Muscle of back (tissue), 11 donors: ENCODE measurements around the gene WNT16. TPM values are rescaled to one million over a fixed set of nuclear protein-coding genes. Genes with fewer than 3 reads are reported as not detected.

Source experiments
- DNase-seq, 3 donors: peaks; one replicate each; pipeline versions ENCODE4 v3.0.0 to v3.0.0-alpha.2; 2013
- polyA plus RNA-seq, 10 donors: library from polyadenylated mRNA; unstranded; fragments of 120-200 nt; gene quantifications; one replicate each; pipeline ENCODE4 v1.2.1, GENCODE V29; 2013; ENCODE audit not compliant: insufficient read length in 10 of 10

Gene WNT16
- polyA plus RNA-seq, 10 donors: 0.07 to 3.2 (median 0.31) TPM

DNA sequence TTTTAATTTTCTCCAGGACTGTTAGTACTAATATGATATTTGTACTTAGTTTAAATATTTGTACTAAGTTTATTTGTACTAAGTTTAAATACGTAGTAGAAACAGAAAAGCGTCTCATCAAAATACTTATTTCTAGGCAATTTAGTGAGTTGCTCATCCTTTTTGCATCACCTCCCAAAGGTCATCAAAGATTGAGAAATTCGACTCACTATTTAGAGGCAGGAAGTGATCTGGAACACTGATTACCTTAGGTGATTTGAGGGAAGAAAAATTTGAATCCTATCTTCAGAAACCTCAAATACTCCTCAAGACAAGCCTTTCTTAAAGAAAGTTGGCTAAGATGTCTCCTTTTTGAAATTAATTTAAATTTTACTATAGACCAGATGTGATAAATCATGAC lies 14.5 kb downstream of the WNT16 start:
- DNase-seq: no peak

DNA sequence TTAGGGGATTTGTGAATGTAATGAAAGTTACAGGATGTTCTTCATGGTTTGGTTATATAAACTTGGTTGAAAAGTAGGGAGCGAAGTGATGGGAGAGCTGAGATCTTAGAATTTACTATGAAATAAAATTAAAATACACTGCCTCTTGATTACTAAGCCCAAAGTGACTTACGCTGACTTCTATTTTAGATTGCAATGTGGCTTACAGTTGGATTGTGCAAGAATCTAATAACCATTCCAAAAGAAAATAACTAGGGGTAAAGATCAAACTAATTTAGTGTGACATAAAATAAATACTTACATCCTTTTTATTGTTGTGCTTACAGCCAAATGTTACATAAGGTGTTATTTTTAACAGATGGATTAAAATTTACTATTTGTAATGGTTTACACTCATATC lies 15.3 kb downstream of the WNT16 start:
- no peak for DNase-seq

DNA sequence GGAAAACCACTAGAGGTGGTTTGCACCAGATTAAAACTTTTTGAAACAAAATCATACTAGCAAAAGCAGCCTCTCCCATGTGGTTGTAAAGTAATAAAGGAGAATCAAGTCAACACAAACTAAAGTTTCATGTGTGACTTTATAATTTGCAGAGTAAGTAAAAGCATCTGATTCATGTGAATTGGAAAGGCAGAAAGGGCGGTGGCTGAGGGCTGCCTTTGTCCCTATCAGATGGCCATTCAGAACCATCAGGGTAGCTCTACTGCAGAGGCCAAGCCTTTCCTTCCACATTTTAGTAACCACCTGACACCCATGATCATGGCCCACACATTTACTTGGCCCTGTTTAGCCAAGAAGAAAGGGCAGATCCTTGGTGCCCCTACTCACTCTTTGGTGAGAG lies 15.7 kb downstream of the WNT16 start:
- no peak for DNase-seq

DNA sequence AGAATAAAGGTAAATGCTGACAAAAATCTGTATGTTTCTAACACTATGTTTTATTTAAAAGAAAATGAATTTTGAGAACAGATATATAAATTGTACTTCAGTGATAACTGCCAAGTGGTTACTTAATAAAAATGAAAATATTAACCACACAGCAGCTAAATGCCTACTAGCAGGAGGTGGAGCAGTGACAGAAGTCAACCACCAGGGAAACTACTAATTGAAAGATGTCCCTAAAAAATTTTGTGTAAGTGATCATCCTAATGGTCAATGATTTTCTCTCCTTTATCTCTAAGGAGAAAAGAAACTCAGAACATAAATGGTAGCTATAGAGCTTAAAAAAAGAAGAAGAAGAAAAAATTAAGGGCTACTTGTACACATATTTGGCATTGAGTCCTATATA lies 22.9 kb downstream of the WNT16 start:
- DNase-seq: no peak

- no peak for DNase-seq
Observed at GRCh38 chr7:121352323-121352722, 23.5 kb downstream of the WNT16 start.

- no peak for DNase-seq
Observed at GRCh38 chr7:121355574-121355973, 26.8 kb downstream of the WNT16 start.

DNA sequence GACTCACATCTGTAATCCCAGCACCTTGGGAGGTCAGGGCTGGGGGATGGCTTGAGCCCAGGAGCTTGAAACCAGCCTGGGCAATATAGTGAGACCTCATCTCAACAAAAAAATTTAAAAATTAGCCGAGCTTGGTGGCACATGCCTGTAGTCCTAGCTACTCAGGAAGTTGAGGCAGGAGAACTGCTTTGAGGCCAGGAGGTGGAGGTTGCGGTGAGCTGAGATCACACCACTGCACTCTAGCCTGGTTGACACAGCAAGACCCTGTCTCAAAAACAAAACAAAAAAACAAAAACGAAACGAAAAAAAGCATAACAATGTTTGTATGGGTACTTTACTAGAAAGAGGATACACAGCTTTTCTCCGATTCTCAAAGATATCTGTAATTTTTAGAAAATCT lies 31.8 kb downstream of the WNT16 start:
- DNase-seq: no peak

DNA sequence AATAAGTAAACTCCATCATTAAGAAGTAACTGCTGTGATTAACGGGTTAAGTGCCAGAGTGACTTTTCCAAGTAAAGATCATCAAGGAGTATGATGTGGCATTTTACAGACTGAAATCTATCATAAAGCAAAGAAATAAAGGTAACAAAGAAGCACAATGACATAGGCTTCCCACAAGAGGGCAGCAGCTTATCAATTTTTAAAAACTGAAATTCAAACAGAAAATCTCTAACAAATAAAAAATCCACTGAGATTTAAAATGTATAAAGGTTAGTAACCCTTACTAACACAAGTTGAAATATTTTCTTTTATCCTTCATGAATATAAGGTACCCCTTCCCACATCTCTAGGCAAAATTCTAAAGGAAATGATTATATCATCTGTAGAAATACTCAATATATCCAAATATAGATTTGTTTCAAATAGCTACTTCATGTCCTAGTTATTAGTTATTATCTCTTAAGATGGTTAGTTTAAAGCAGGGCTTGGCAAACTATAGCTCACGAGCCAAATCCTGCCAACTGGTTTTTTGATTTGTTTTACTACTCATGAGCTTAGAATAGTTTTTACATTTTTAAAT lies 38.1 kb downstream of the WNT16 start:
- peak; percentile 30 to 70 (median 60) for DNase-seq

GRCh38 chr7:121369462-121369861 lies 40.7 kb downstream of the WNT16 start:
- DNase-seq: peak; percentile 27 to 65 (median 33)

GRCh38 chr7:121371367-121371766 lies 42.6 kb downstream of the WNT16 start:
- DNase-seq: no peak

DNA sequence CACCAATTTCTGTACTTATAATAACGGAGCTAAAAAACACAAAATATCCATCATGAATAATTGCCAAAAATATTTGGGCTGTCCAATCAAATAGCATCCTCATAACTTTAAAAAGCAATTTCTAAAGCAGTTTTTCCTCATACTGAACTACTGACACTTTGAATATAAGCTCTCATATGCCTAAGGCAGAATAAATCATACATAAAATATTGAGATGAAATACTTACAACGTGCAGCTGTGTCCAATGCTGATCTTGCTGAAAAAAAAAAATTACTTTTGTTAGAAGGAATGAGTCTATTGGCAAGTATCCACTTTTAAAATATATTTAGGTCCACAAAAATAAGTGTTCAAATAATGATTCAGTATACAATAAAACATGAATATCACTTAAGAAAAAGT lies 43.1 kb downstream of the WNT16 start:
- peak in 1 of 3 donors; percentile 31 for DNase-seq

GRCh38 chr7:121372376-121373010 lies 43.7 kb downstream of the WNT16 start:
- DNase-seq: peak in 2 of 3 donors; percentile 34 to 56

DNA sequence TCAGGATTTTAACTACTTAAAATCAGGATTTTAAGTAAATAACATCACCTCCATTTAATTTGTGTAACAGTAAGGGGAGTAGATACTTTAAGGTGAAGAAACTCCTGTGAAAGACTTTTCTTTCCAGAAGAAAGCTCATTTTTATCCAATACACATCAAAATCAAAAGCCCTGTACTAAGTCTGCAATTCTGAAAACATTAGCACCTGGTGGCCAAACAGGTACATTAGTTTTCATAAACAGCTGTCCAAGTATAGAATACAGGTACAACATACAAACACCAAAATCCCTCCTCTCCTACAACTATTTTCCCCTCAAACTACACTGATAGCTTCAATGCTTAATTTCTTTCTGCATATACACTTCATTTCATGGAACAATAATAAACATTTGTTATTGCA lies 44.4 kb downstream of the WNT16 start:
- no peak for DNase-seq

GRCh38 chr7:121376979-121377378 lies 48.2 kb downstream of the WNT16 start:
- no peak for DNase-seq

DNA sequence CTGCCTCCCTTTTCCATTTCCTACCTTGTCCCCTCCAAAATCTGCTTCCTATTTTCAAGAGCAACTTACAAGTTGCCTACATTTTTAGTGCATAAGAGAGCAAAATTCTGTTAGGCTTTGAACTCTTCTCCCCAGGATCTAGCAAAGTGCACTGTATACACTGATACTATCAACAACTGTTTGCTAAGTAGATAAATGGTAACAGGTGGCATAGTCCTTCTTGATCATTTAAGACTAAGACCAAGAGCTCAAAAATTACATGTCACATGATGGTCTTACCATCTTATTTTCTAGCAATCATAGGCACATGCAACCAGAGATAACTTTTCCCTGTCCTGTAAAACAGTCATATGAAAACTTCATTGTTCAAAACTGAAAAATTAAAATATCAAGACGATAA lies 51.1 kb downstream of the WNT16 start:
- DNase-seq: no peak

GRCh38 chr7:121382473-121382872 lies 53.7 kb downstream of the WNT16 start:
- DNase-seq: no peak

DNA sequence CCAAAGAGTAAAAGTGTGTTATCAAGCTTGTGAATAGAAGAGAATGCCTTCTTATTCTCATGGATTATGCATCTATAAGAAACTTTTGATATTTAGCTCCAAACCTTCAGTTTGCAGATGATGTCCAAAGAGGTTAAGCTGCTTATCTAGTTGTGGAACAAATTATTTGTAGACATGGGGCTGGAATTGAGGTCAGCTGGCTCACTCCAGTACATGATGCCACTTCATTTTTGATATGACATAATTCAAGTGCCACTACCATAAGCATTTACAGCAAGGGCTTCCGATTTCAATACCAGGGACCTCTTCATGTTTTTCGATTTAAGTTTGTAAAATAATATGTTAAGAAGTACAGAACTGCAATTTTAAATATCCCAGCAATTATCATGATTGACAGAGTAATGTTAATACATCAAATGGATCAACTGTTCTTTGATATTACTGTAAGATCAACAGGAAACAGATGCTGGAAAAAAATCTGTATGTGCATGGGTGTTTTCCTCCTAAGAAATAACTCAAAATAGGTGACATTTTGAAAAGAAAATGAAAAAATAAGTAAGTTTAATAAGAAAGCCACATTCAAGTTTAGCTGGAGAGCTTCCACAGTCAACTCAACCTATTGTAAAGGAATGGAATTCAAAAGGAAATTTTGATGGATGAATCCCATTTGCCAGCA lies 54.6 kb downstream of the WNT16 start:
- DNase-seq: no peak

GRCh38 chr7:121384265-121384664 lies 55.5 kb downstream of the WNT16 start:
- no peak for DNase-seq

DNA sequence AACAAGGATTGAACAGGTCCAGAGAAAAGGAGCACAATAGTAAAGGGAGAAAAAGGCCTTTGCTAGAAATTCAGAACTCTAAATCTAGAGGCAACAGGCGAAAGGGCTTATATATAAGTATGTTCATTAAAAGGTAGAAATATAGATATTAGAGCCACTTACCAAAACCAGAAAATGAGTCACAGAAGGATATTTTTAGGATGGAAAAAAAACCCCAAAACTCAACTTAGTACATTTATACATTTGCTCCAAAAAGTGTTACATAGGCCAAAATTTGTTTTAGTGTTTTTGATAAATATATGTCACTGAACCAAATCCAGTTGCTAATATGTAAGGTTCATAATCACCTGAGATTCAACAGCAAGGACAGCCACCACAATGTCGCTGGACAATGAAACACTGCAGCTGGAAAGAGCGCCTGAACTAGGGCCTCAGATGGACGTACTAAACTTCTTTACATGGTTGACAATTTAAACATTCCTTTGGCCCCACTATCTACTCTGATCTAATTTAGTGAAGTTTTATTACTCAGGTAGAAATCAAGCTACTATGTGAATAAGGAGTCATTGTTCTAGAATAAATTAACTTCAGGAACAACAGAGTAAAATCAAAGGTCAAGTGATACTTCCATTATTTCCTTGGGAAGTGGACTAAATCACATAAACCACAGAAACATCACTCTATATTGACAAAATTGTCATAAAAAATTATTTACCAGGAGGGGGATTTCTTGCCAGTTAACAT lies 56.4 kb downstream of the WNT16 start:
- DNase-seq: no peak

DNA sequence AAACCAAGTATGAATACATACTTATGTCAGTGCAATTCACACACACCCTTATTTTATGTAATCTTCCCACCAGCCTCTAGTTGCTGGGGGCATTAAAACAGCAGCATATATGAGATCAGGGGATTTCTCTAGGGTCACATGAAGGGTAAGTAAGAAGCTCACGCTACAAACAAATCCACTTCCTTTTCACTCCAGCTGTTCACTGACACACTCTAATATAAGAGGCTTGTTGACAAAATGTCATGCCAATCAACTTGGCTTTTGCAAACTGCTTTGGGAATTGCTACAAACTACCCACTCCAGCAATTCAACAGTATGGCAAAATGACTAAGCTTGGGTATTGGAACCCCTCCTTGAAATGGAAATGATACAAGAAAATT lies 57.0 kb downstream of the WNT16 start:
- peak in 1 of 3 donors; percentile 33 for DNase-seq

- DNase-seq: no peak
Observed at GRCh38 chr7:121388950-121389349, 60.1 kb downstream of the WNT16 start.

DNA sequence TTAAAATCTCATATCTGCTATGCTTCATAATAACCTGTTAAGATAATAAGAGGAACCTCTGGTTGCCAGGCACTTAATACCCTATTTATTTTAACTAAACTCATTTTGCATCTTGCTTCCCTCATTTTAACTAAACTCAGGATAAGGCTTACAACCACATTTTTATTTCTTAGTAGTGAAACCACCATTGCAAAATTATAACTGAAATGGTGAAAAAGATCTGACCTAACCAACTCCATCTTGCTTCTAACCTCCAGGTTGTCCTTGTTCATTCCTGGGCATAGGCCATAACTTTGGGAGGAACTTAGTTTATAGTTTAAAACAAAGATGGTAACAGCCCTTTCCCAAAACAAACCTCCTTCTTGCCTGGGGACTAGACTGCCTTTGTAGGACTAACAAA lies 61.3 kb downstream of the WNT16 start:
- no peak for DNase-seq

DNA sequence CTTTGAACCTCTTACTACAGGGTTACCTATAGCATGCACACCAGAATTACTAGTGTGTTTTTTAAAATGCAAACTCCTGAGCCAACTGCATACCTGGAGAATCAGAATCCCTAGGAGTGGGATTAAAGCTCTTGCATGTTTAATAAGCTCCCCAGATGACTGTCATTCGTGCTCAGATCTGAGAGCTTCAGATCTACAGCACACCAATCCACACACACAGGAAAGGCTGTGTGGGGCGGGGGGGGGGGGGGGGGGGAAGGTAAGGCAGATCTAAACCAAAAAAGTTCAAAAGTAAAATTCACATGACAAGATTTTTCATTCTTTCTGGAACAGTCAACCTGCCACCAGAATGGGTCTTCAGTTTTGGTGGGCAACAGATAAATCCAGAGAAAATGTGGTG lies 61.8 kb downstream of the WNT16 start:
- no peak for DNase-seq
